IPS-NIHi7 (cell line): ENCODE measurements around the gene GPX7.
"Not testable (repeated sequence)": the region's sequence is repeated elsewhere in the genome, so short reads cannot be mapped to it uniquely, and the experiment has no call there.

Experiments
- DNase-seq: peaks from one replicate; pipeline ENCODE4 v3.0.0; 2012; ENCODE audit warnings: mixed read lengths; ENCODE audit errors: extremely low spot score

Gene GPX7

GRCh38 chr1:52601991-52602855, at the start of gene GPX7:
Gene GPX7 (plus strand): TSS chr1:52602371. CDS start chr1:52602410, 39 bp downstream.
- peak; percentile 66 for DNase-seq

- peak; percentile 81 for DNase-seq
These were observed 49.4 kb upstream of the GPX7 start, which contains the start of gene TUT4 for GRCh38 chr1:52552505-52553361. Gene TUT4 (minus strand): TSS chr1:52553092. CDS start chr1:52526280, 26,812 bp downstream.

- peak; percentile 85 for DNase-seq
These were observed 48.6 kb upstream of the GPX7 start for GRCh38 chr1:52553362-52554266.

- no peak for DNase-seq
These were observed 47.9 kb upstream of the GPX7 start for GRCh38 chr1:52554267-52554640.

- no peak for DNase-seq
These were observed 47.4 kb upstream of the GPX7 start for GRCh38 chr1:52554756-52555155.

- DNase-seq, result no peak
These were observed 45.4 kb upstream of the GPX7 start for GRCh38 chr1:52556641-52557360.

GRCh38 chr1:52558941-52559340, 43.2 kb upstream of the GPX7 start:
- no peak for DNase-seq

- no peak for DNase-seq
These were observed 42.3 kb upstream of the GPX7 start for GRCh38 chr1:52559875-52560274.

GRCh38 chr1:52562766-52563165, 39.4 kb upstream of the GPX7 start:
- DNase-seq, result no peak

GRCh38 chr1:52567943-52568342, 34.2 kb upstream of the GPX7 start:
- DNase-seq, result no peak

- no peak for DNase-seq
These were observed 32.5 kb upstream of the GPX7 start for GRCh38 chr1:52569449-52570210.

GRCh38 chr1:52571783-52572182, 30.4 kb upstream of the GPX7 start:
- DNase-seq, result no peak

GRCh38 chr1:52572387-52572786, 29.8 kb upstream of the GPX7 start:
- DNase-seq, result no peak

GRCh38 chr1:52574594-52574993, 27.6 kb upstream of the GPX7 start:
- no peak for DNase-seq

GRCh38 chr1:52576074-52576473, 26.1 kb upstream of the GPX7 start:
- DNase-seq, result no peak

- DNase-seq, result not testable (repeated sequence)
These were observed 24.1 kb upstream of the GPX7 start for GRCh38 chr1:52578066-52578465.

GRCh38 chr1:52579415-52579814, 22.8 kb upstream of the GPX7 start:
- no peak for DNase-seq

GRCh38 chr1:52580283-52580682, 21.9 kb upstream of the GPX7 start:
- DNase-seq, result no peak

- no peak for DNase-seq
These were observed 20.0 kb upstream of the GPX7 start for GRCh38 chr1:52582116-52582696.

GRCh38 chr1:52585474-52585873, 16.7 kb upstream of the GPX7 start:
- DNase-seq, result no peak
